HCT116 (cell line): ENCODE results near the gene WWOX. TPM values are rescaled to one million over a fixed set of nuclear protein-coding genes. Genes with fewer than 3 reads are reported as not detected.

Experiments
- ATAC-seq: fragments of 200-7000 bp; cut with Tn5 transposase; 2 replicates; pipeline ENCODE4 v1.9.1; 2020; ENCODE audit warnings: mild to moderate bottlenecking, moderate library complexity
- BruUV-seq: library from RNA; stranded (reverse); fragments of 400-500 nt; replicated peaks from 2 replicates; lab custom pipeline; 2021; lab: Mats Ljungman, UMichigan
- CTCF ChIA-PET: fragments of 300-600 bp; sonication (Branson Sonifier 250); formaldehyde crosslinking; loops from one replicate; lab custom pipeline; 2021; ENCODE audit warnings: antibody characterized with exemption; lab: Charles Lee
- POLR2A ChIA-PET: fragments of 300-600, 350-600 bp; sonication (Branson Sonifier 250); formaldehyde crosslinking; loops from one replicate; lab custom pipeline; 2021; ENCODE audit warnings: antibody characterized with exemption; lab: Charles Lee
- RAD21 ChIA-PET, 2 experiments: fragments of 300-600 bp; sonication (Branson Sonifier 250); formaldehyde crosslinking; loops; one replicate each; lab custom pipeline; 2023; ENCODE audit warnings: low total read pairs in 2 of 2; ENCODE audit not compliant: uncharacterized antibody in 2 of 2, unreplicated experiment in 2 of 2, low non-redundant PET in 1 of 2; lab: Charles Lee
- DNase-seq: peaks from one replicate; pipeline ENCODE4 v3.0.0-alpha.2; 2010; ENCODE audit warnings: low read depth, low spot score
- H2AFZ ChIP-seq: fragments of 200-600 bp; shearing (Covaris generic), sonication (generic); 2 replicates; pipeline ENCODE4 v1.6.1; 2017; ENCODE audit warnings: low read depth, mixed run types, mixed read lengths, antibody characterized with exemption, low read length; ENCODE audit not compliant: poor library complexity, severe bottlenecking
- H3K27ac ChIP-seq: 2 replicates; pipeline ENCODE4 v1.5.1; 2012; ENCODE audit warnings: low read depth, low read length
- H3K27me3 ChIP-seq: fragments of 200-600 bp; sonication (generic); 2 replicates; pipeline ENCODE4 v1.6.1; 2016; ENCODE audit warnings: mixed run types, low read length, mixed read lengths; ENCODE audit not compliant: insufficient read depth
- H3K36me3 ChIP-seq, 2 experiments: fragments of 200-500 bp in 1 of 2; fragments of 200-600 bp in 1 of 2; sonication (Bioruptor generic) in 1 of 2; sonication (generic) in 1 of 2; 2 replicates each; pipeline versions ENCODE4 v1.5.1 to v1.6.1; 2014 to 2016; ENCODE audit warnings: low read length in 2 of 2, inconsistent platforms in 1 of 2, mixed read lengths in 1 of 2, mixed run types in 1 of 2; ENCODE audit not compliant: insufficient read depth in 2 of 2, control insufficient read depth in 1 of 2
- H3K4me1 ChIP-seq, 2 experiments: fragments of 200-600 bp in 1 of 2; sonication (generic) in 1 of 2; 2 replicates each; pipeline versions ENCODE4 v1.5.1 to v1.6.1; 2012 to 2017; ENCODE audit warnings: low read length in 2 of 2, inconsistent platforms in 1 of 2, mild to moderate bottlenecking in 1 of 2, mixed read lengths in 1 of 2, mixed run types in 1 of 2, moderate library complexity in 1 of 2; ENCODE audit not compliant: insufficient read depth in 2 of 2, control insufficient read depth in 1 of 2
- H3K4me2 ChIP-seq: fragments of 200-600 bp; sonication (generic); 2 replicates; pipeline ENCODE4 v1.6.1; 2017; ENCODE audit warnings: mixed run types, low read length, mixed read lengths
- H3K4me3 ChIP-seq, 2 experiments: fragments of 200-600 bp in 1 of 2; sonication (generic) in 1 of 2; replicated peaks in 1 of 2; 2 replicates each; pipeline ENCODE4 v1.5.1; 2011 to 2016; ENCODE audit warnings: low read length in 2 of 2, control low read depth in 1 of 2, low read depth in 1 of 2, mild to moderate bottlenecking in 1 of 2, mixed read lengths in 1 of 2, mixed run types in 1 of 2
- H3K79me2 ChIP-seq: fragments of 200-600 bp; sonication (generic); 2 replicates; pipeline ENCODE4 v1.6.1; 2017; ENCODE audit warnings: mild to moderate bottlenecking, mixed run types, low read length, moderate library complexity, mixed read lengths; ENCODE audit not compliant: insufficient read depth
- H3K9ac ChIP-seq: fragments of 200-600 bp; sonication (generic); 2 replicates; pipeline ENCODE4 v1.6.1; 2016; ENCODE audit warnings: low read length, mixed read lengths
- H3K9me2 ChIP-seq: fragments of 200-600 bp; sonication (generic), shearing (Covaris generic); 2 replicates; pipeline ENCODE4 v1.6.1; 2017; ENCODE audit warnings: mixed run types, mild to moderate bottlenecking, moderate library complexity; ENCODE audit not compliant: insufficient read depth
- H3K9me3 ChIP-seq, 2 experiments: fragments of 200-500 bp in 1 of 2; fragments of 200-600 bp in 1 of 2; sonication (Bioruptor generic) in 1 of 2; sonication (generic) in 1 of 2; 2 replicates each; pipeline ENCODE4 v1.6.1; 2014 to 2017; ENCODE audit warnings: low read length in 2 of 2, mixed read lengths in 2 of 2, inconsistent platforms in 1 of 2, low read depth in 1 of 2, mild to moderate bottlenecking in 1 of 2, mixed run types in 1 of 2, moderate library complexity in 1 of 2; ENCODE audit not compliant: control insufficient read depth in 1 of 2, insufficient read depth in 1 of 2
- H4K20me1 ChIP-seq: fragments of 200-600 bp; sonication (generic), shearing (Covaris generic); 2 replicates; pipeline ENCODE4 v1.6.1; 2017; ENCODE audit warnings: mixed run types, mild to moderate bottlenecking, moderate library complexity; ENCODE audit not compliant: insufficient read depth
- FOSL1 ChIP-seq: IDR thresholded peaks from 2 replicates; pipeline ENCODE4 v1.6.1; 2012; ENCODE audit warnings: low read depth
- SIN3A ChIP-seq: IDR thresholded peaks from 2 replicates; pipeline ENCODE4 v1.6.1; 2012; ENCODE audit warnings: low read depth
- SRF ChIP-seq: IDR thresholded peaks from 2 replicates; pipeline ENCODE4 v1.6.1; 2012; ENCODE audit warnings: low read depth
- intact Hi-C: fragments of 100-400 bp; cut with micrococcal nuclease; formaldehyde crosslinking; loops from 2 replicates; pipeline ENCODE4 v1.10.0; 2022
- total RNA-seq: library from RNA; stranded (reverse); gene quantifications from one replicate; pipeline ENCODE4 v1.2.1, GENCODE V29; 2021; ENCODE audit not compliant: unreplicated experiment
- TF ChIP-seq, protein P1 (sequence below), 3 experiments: fragments of 200-600 bp in 1 of 3; sonication (generic) in 1 of 3; IDR thresholded peaks in 2 of 3; conservative IDR thresholded peaks in 1 of 3; 2 replicates each; pipeline ENCODE4 v1.5.1; 2012 to 2017; ENCODE audit warnings: low read depth in 2 of 3, low read length in 2 of 3, antibody characterized with exemption in 1 of 3, borderline replicate concordance in 1 of 3, control low read depth in 1 of 3, mild to moderate bottlenecking in 1 of 3, mixed read lengths in 1 of 3, mixed run types in 1 of 3, moderate library complexity in 1 of 3; ENCODE audit not compliant: insufficient read depth in 1 of 3

The WWOX gene
- total RNA-seq, 1 experiment from 2014 or later: 13.7 TPM

DNA sequence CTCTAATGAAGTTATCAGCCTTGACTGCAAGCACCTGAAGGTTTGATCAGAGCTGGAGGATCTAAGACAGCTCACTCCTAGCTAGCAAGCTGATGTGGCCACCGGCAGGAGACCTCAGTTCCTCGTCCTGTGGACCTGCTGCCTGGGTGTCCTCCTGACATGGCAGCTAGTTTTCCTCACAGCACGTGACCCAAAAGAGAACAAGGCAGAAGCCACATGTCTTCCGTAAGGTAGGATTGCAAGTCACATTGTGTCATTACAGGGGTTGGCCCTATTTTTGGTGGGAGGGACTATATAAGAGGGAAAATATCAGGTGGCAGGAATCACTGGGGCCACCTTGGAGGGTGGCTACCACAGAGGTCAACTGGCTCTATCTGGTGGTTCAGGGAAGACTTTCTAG, 18.1 kb upstream of the WWOX start:
- TF ChIP-seq SIN3A (no peak), SRF (no peak), FOSL1 (no peak)
- TF ChIP-seq, all 23 proteins: peak for 0
- no TSS peak for BruUV-seq

DNA sequence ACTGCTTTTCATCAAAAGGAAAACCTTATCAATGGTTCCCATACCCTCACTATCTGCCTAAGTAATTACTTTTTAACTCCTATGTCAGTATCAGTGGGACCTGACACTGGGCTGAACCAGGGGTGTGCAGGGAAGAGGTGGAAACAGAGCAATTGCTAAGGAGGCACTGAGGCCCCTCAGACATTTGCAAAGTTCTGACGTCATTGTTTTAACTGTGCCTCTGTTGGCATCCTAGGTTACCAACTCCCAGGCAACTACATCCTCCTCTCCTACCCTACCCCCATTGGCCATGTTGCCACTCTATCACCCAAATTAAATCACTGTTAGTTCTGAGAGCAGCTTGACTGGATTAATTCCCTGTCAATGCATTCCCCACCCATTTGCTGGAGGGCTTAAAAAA, 8.0 kb upstream of the WWOX start:
- RAD21 ChIA-PET: no interaction called here

More for the DNA sequence above, 18.1 kb upstream of the WWOX start:
- no peaks in the 10 kb centered on the region for H3K9me3 ChIP-seq
- RAD21 ChIA-PET: no interaction called here
- H3K79me2 ChIP-seq: no peaks in the 10 kb centered on the region
- H3K27me3 ChIP-seq: peaks cover 42% of the 10 kb centered on the region
- no peak overlapping the region for H2AFZ ChIP-seq
- H4K20me1 ChIP-seq: no peaks in the 10 kb centered on the region
- no peak overlapping the region for H3K4me2 ChIP-seq
- no peak overlapping the region for H3K27ac ChIP-seq
- no peaks in the 10 kb centered on the region for H3K4me1 ChIP-seq
- no peaks in the 10 kb centered on the region for H3K36me3 ChIP-seq
- POLR2A ChIA-PET: no interaction called here
- no peak for DNase-seq
- no peak overlapping the region for H3K9ac ChIP-seq
- intact Hi-C loops: no loop called here
- H3K4me3 ChIP-seq: no peak overlapping the region
- no peaks in the 10 kb centered on the region for H3K9me2 ChIP-seq
- CTCF ChIA-PET: no interaction called here
- no peak for ATAC-seq

More for the DNA sequence above, 8.0 kb upstream of the WWOX start:
- POLR2A ChIA-PET: no interaction called here
- Histone ChIP-seq H3K27me3 (peaks cover 17% of the 10 kb centered on the region), H3K4me3 (no peak overlapping the region), H3K4me2 (no peak overlapping the region), H3K9me3 (no peaks in the 10 kb centered on the region), H4K20me1 (no peaks in the 10 kb centered on the region), H3K36me3 (no peaks in the 10 kb centered on the region), H3K79me2 (no peaks in the 10 kb centered on the region), H2AFZ (no peak overlapping the region), H3K27ac (no peak overlapping the region), H3K9ac (no peak overlapping the region), H3K4me1 (no peaks in the 10 kb centered on the region), H3K9me2 (no peaks in the 10 kb centered on the region)
- no TSS peak for BruUV-seq
- TF ChIP-seq, protein P1, sequence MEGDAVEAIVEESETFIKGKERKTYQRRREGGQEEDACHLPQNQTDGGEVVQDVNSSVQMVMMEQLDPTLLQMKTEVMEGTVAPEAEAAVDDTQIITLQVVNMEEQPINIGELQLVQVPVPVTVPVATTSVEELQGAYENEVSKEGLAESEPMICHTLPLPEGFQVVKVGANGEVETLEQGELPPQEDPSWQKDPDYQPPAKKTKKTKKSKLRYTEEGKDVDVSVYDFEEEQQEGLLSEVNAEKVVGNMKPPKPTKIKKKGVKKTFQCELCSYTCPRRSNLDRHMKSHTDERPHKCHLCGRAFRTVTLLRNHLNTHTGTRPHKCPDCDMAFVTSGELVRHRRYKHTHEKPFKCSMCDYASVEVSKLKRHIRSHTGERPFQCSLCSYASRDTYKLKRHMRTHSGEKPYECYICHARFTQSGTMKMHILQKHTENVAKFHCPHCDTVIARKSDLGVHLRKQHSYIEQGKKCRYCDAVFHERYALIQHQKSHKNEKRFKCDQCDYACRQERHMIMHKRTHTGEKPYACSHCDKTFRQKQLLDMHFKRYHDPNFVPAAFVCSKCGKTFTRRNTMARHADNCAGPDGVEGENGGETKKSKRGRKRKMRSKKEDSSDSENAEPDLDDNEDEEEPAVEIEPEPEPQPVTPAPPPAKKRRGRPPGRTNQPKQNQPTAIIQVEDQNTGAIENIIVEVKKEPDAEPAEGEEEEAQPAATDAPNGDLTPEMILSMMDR (IDR thresholded peaks at IDR 0.05 in 2 of 3, conservative IDR thresholded peaks at IDR 0.05 in 1 of 3; ENCODE audit: borderline replicate concordance in 1 of 3, insufficient read depth in 1 of 3, low read depth in 2 of 3, low read length in 2 of 3): no peak
- no peak for TF ChIP-seq SRF
- intact Hi-C loops: no loop called here
- DNase-seq (no peak), ATAC-seq (no peak)
- CTCF ChIA-PET: no interaction called here
